ENCODE data around the gene CES4A. TPM values are rescaled to one million over a fixed set of nuclear protein-coding genes. Genes with fewer than 3 reads are reported as not detected.

The CES4A gene
- total and polyA plus RNA-seq, 9 of the 15 experiments (the other 6 are each of a cell fraction or from before 2014, with no cell fraction given) = 0.09 to 0.13 (median 0.11) TPM; not detected in 6

GRCh38 chr16:67055712-67056487 is 67.5 kb downstream of the CES4A start (continued):
- TF ChIP-seq, protein P1, sequence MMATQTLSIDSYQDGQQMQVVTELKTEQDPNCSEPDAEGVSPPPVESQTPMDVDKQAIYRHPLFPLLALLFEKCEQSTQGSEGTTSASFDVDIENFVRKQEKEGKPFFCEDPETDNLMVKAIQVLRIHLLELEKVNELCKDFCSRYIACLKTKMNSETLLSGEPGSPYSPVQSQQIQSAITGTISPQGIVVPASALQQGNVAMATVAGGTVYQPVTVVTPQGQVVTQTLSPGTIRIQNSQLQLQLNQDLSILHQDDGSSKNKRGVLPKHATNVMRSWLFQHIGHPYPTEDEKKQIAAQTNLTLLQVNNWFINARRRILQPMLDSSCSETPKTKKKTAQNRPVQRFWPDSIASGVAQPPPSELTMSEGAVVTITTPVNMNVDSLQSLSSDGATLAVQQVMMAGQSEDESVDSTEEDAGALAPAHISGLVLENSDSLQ (IDR thresholded peaks at IDR 0.05) = peak; percentile 58
- no peak for TF ChIP-seq NEUROD1 (IDR thresholded peaks at IDR 0.05; ENCODE audit: borderline replicate concordance, low read depth, low read length, partially characterized antibody)
- TF ChIP-seq SLC30A9 (CRISPR knock-in tag; IDR thresholded peaks at IDR 0.05) = no peak
- TF ChIP-seq, protein P2, sequence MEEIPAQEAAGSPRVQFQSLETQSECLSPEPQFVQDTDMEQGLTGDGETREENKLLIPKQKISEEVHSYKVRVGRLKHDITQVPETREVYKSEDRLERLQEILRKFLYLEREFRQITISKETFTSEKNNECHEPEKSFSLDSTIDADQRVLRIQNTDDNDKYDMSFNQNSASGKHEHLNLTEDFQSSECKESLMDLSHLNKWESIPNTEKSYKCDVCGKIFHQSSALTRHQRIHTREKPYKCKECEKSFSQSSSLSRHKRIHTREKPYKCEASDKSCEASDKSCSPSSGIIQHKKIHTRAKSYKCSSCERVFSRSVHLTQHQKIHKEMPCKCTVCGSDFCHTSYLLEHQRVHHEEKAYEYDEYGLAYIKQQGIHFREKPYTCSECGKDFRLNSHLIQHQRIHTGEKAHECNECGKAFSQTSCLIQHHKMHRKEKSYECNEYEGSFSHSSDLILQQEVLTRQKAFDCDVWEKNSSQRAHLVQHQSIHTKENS (CRISPR knock-in tag; IDR thresholded peaks at IDR 0.05) = no peak
- no peak for TF ChIP-seq CHD4 (IDR thresholded peaks at IDR 0.05; ENCODE audit: insufficient read depth, insufficient replicate concordance, low read depth, low read length, poor library complexity, severe bottlenecking)
- TF ChIP-seq ZNF584 (CRISPR knock-in tag; IDR thresholded peaks at IDR 0.05; ENCODE audit: low read depth) = no peak
- no peak for TF ChIP-seq E2F5 (CRISPR knock-in tag; IDR thresholded peaks at IDR 0.05)
- TF ChIP-seq ZNF561 (CRISPR knock-in tag; conservative IDR thresholded peaks at IDR 0.05) = no peak
- TF ChIP-seq ZMIZ1 (IDR thresholded peaks at IDR 0.05; ENCODE audit: low read depth in 2 of 2, low read length in 2 of 2) = no peak
- no peak for TF ChIP-seq JUNB (CRISPR knock-in tag; conservative IDR thresholded peaks at IDR 0.05)
- TF ChIP-seq ZNF316 (IDR thresholded peaks at IDR 0.05) = peak; percentile 46; the same call in 1 of the 2 replicates
- TF ChIP-seq POU5F1 (IDR thresholded peaks at IDR 0.05; ENCODE audit: borderline replicate concordance, low read depth, low read length, partially characterized antibody) = no peak
- TF ChIP-seq ZKSCAN1 (IDR thresholded peaks at IDR 0.05; ENCODE audit: low read depth, low read length) = no peak
- peak; percentile 44 for TF ChIP-seq SOX6 (IDR thresholded peaks at IDR 0.05)
- no peak for TF ChIP-seq ZNF354B (CRISPR knock-in tag; IDR thresholded peaks at IDR 0.05)
- no peak for TF ChIP-seq SNIP1 (IDR thresholded peaks at IDR 0.05; ENCODE audit: low read depth)
- no peak for TF ChIP-seq PHF20 (IDR thresholded peaks at IDR 0.05; ENCODE audit: partially characterized antibody)
- TF ChIP-seq SREBF2 (CRISPR knock-in tag; IDR thresholded peaks at IDR 0.05) = no peak
- TF ChIP-seq IRF9 (tag; IDR thresholded peaks at IDR 0.05) = no peak
- no peak for TF ChIP-seq ZNF785 (CRISPR knock-in tag; IDR thresholded peaks at IDR 0.05)
- TF ChIP-seq EHMT2 (IDR thresholded peaks at IDR 0.05) = 0 out of 2 replicates have a peak, but pooled peaks have one; percentile 19

Data from K562 (cell line).